ENCODE measurements around the gene BTBD8. TPM values are rescaled to one million over a fixed set of nuclear protein-coding genes. Genes with fewer than 3 reads are reported as not detected.

The BTBD8 gene
- total and polyA plus RNA-seq, 2 experiments from 2014 or later = 2.9 to 4.1 TPM

- TF ChIP-seq, protein P1, sequence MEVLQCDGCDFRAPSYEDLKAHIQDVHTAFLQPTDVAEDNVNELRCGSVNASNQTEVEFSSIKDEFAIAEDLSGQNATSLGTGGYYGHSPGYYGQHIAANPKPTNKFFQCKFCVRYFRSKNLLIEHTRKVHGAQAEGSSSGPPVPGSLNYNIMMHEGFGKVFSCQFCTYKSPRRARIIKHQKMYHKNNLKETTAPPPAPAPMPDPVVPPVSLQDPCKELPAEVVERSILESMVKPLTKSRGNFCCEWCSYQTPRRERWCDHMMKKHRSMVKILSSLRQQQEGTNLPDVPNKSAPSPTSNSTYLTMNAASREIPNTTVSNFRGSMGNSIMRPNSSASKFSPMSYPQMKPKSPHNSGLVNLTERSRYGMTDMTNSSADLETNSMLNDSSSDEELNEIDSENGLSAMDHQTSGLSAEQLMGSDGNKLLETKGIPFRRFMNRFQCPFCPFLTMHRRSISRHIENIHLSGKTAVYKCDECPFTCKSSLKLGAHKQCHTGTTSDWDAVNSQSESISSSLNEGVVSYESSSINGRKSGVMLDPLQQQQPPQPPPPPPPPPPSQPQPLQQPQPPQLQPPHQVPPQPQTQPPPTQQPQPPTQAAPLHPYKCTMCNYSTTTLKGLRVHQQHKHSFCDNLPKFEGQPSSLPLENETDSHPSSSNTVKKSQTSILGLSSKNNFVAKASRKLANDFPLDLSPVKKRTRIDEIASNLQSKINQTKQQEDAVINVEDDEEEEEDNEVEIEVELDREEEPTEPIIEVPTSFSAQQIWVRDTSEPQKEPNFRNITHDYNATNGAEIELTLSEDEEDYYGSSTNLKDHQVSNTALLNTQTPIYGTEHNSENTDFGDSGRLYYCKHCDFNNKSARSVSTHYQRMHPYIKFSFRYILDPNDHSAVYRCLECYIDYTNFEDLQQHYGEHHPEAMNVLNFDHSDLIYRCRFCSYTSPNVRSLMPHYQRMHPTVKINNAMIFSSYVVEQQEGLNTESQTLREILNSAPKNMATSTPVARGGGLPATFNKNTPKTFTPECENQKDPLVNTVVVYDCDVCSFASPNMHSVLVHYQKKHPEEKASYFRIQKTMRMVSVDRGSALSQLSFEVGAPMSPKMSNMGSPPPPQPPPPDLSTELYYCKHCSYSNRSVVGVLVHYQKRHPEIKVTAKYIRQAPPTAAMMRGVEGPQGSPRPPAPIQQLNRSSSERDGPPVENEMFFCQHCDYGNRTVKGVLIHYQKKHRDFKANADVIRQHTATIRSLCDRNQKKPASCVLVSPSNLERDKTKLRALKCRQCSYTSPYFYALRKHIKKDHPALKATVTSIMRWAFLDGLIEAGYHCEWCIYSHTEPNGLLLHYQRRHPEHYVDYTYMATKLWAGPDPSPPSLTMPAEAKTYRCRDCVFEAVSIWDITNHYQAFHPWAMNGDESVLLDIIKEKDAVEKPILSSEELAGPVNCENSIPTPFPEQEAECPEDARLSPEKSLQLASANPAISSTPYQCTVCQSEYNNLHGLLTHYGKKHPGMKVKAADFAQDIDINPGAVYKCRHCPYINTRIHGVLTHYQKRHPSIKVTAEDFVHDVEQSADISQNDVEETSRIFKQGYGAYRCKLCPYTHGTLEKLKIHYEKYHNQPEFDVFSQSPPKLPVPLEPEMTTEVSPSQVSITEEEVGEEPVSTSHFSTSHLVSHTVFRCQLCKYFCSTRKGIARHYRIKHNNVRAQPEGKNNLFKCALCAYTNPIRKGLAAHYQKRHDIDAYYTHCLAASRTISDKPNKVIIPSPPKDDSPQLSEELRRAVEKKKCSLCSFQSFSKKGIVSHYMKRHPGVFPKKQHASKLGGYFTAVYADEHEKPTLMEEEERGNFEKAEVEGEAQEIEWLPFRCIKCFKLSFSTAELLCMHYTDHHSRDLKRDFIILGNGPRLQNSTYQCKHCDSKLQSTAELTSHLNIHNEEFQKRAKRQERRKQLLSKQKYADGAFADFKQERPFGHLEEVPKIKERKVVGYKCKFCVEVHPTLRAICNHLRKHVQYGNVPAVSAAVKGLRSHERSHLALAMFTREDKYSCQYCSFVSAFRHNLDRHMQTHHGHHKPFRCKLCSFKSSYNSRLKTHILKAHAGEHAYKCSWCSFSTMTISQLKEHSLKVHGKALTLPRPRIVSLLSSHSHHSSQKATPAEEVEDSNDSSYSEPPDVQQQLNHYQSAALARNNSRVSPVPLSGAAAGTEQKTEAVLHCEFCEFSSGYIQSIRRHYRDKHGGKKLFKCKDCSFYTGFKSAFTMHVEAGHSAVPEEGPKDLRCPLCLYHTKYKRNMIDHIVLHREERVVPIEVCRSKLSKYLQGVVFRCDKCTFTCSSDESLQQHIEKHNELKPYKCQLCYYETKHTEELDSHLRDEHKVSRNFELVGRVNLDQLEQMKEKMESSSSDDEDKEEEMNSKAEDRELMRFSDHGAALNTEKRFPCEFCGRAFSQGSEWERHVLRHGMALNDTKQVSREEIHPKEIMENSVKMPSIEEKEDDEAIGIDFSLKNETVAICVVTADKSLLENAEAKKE (CRISPR knock-in tag; IDR thresholded peaks at IDR 0.05) = no peak
Measured at GRCh38 chr1:92094595-92094994, 14.4 kb downstream of the BTBD8 start (continued).

DNA sequence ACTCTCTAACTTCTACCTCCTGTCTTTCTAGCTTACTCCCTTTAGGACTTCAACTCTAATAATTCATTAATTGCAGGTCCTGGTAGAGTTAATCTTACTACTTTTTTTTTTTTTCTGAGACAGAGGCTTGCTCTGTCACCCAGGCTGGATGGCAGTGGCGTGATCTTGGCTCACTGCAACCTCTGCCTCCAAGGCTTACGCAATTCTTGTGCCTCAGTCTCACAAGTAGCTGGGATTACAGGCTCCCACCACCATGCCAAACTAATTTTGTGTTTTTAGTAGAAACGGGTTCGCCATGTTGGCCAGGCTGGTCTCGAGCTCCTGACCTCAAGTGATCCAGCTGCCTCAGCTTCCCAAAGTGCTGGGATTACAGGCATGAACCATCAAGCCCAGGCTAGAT is 15.7 kb downstream of the BTBD8 start:
- H3K79me2 ChIP-seq (replicated peaks; ENCODE audit: insufficient read depth) = no peaks in the 10 kb centered on the region
- H3K4me1 Mint-ChIP-seq = peaks cover 2% of the 10 kb centered on the region
- DNase-seq (ENCODE audit: low spot score) = no peak
- no peaks in the 10 kb centered on the region for H3K9me2 ChIP-seq (ENCODE audit: insufficient read depth)
- TF ChIP-seq, protein P2, sequence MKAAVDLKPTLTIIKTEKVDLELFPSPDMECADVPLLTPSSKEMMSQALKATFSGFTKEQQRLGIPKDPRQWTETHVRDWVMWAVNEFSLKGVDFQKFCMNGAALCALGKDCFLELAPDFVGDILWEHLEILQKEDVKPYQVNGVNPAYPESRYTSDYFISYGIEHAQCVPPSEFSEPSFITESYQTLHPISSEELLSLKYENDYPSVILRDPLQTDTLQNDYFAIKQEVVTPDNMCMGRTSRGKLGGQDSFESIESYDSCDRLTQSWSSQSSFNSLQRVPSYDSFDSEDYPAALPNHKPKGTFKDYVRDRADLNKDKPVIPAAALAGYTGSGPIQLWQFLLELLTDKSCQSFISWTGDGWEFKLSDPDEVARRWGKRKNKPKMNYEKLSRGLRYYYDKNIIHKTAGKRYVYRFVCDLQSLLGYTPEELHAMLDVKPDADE (IDR thresholded peaks at IDR 0.05) = no peak
- TF ChIP-seq, protein P3, sequence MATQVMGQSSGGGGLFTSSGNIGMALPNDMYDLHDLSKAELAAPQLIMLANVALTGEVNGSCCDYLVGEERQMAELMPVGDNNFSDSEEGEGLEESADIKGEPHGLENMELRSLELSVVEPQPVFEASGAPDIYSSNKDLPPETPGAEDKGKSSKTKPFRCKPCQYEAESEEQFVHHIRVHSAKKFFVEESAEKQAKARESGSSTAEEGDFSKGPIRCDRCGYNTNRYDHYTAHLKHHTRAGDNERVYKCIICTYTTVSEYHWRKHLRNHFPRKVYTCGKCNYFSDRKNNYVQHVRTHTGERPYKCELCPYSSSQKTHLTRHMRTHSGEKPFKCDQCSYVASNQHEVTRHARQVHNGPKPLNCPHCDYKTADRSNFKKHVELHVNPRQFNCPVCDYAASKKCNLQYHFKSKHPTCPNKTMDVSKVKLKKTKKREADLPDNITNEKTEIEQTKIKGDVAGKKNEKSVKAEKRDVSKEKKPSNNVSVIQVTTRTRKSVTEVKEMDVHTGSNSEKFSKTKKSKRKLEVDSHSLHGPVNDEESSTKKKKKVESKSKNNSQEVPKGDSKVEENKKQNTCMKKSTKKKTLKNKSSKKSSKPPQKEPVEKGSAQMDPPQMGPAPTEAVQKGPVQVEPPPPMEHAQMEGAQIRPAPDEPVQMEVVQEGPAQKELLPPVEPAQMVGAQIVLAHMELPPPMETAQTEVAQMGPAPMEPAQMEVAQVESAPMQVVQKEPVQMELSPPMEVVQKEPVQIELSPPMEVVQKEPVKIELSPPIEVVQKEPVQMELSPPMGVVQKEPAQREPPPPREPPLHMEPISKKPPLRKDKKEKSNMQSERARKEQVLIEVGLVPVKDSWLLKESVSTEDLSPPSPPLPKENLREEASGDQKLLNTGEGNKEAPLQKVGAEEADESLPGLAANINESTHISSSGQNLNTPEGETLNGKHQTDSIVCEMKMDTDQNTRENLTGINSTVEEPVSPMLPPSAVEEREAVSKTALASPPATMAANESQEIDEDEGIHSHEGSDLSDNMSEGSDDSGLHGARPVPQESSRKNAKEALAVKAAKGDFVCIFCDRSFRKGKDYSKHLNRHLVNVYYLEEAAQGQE (IDR thresholded peaks at IDR 0.05; ENCODE audit: unreplicated experiment) = no peak
- TF ChIP-seq POLR2AphosphoS5 (IDR thresholded peaks at IDR 0.05; ENCODE audit: low read depth) (no peak), ZNF114 (CRISPR knock-in tag; IDR thresholded peaks at IDR 0.05) (no peak)
- H3K36me3 Mint-ChIP-seq (ENCODE audit: low read depth) = peaks cover 3% of the 10 kb centered on the region; the same call in 2 of the 3 replicates
- no peak overlapping the region for H3K4me2 ChIP-seq
- peak overlapping the region; percentile 18; the same call in 1 of the 2 replicates for H3K27ac Mint-ChIP-seq
- H3K27me3 ChIP-seq (ENCODE audit: insufficient read depth) = no peaks in the 10 kb centered on the region
- no peaks in the 10 kb centered on the region; the same call in 1 of the 2 replicates for H4K20me1 ChIP-seq (replicated peaks; ENCODE audit: insufficient read depth)
- no peak for ATAC-seq
- H3K4me3 ChIP-seq = no peak overlapping the region
- H3K4me1 ChIP-seq (ENCODE audit: insufficient read depth) = no peaks in the 10 kb centered on the region
- H3K27ac ChIP-seq (ENCODE audit: low read depth) = no peak overlapping the region
- no peak overlapping the region for H2AFZ ChIP-seq
- peaks cover 2% of the 10 kb centered on the region for H3K27me3 Mint-ChIP-seq (ENCODE audit: insufficient read depth, low read depth, poor library complexity)
- no peak overlapping the region for H3K4me3 Mint-ChIP-seq
- no peaks in the 10 kb centered on the region for H3F3A ChIP-seq (replicated peaks; ENCODE audit: low read depth)
- no peaks in the 10 kb centered on the region for H3K9me3 Mint-ChIP-seq
- no peaks in the 10 kb centered on the region for H3K36me3 ChIP-seq (ENCODE audit: insufficient read depth)
